ENCODE results near the gene ANTXR1.

GRCh38 chr2:69013840-69014821, 1.2 kb downstream of the ANTXR1 start:
- TF ChIP-seq CTCF (IDR thresholded peaks at IDR 0.05) (no peak), POLR2A (IDR thresholded peaks at IDR 0.05) (no peak), EP300 (IDR thresholded peaks at IDR 0.05) (no peak)
